WTC11 (cell line): Measurements from ENCODE around the gene GALNT18. TPM values are rescaled to one million over a fixed set of nuclear protein-coding genes. Genes with fewer than 3 reads are reported as not detected.

Experiments
- ATAC-seq: fragments of 200-7000 bp; cut with Tn5 transposase; 2 replicates; pipeline ENCODE4 v1.10.0; 2021; ENCODE audit warnings: mild to moderate bottlenecking, moderate library complexity
- CTCF ChIA-PET: fragments of 300-600 bp; sonication (Branson Sonifier 250); formaldehyde crosslinking; loops from one replicate; lab custom pipeline; 2021; ENCODE audit warnings: antibody characterized with exemption; lab: Charles Lee
- POLR2A ChIA-PET: fragments of 350-600 bp; sonication (Branson Sonifier 250); formaldehyde crosslinking; loops from one replicate; lab custom pipeline; 2021; ENCODE audit warnings: antibody characterized with exemption; lab: Charles Lee
- DNase-seq: peaks from one replicate; pipeline ENCODE4 v3.0.0; 2021; ENCODE audit warnings: low spot score
- H3K27ac Mint-ChIP-seq: 2 replicates; pipeline ENCODE4 v1.8.0; 2021; ENCODE audit warnings: mixed read lengths
- H3K27me3 Mint-ChIP-seq: 2 replicates; pipeline ENCODE4 v1.8.0; 2021; ENCODE audit warnings: low read depth, mild to moderate bottlenecking, moderate library complexity, mixed read lengths
- H3K36me3 Mint-ChIP-seq: 2 replicates; pipeline ENCODE4 v1.8.0; 2021; ENCODE audit warnings: mixed read lengths
- H3K4me1 Mint-ChIP-seq: 2 replicates; pipeline ENCODE4 v1.8.0; 2022; ENCODE audit warnings: mixed read lengths
- H3K4me3 Mint-ChIP-seq: 2 replicates; pipeline ENCODE4 v1.8.0; 2021; ENCODE audit warnings: mild to moderate bottlenecking, moderate library complexity, mixed read lengths
- H3K9me3 Mint-ChIP-seq: 2 replicates; pipeline ENCODE4 v1.8.0; 2021; ENCODE audit warnings: mixed read lengths
- AFF4 ChIP-seq: sonication (generic); formaldehyde crosslinking; IDR thresholded peaks from 2 replicates; pipeline ENCODE4 v1.8.1; 2023; ENCODE audit warnings: mild to moderate bottlenecking, missing genetic modification reagents, borderline replicate concordance
- ATF6 ChIP-seq: sonication (generic); formaldehyde crosslinking; IDR thresholded peaks from 2 replicates; pipeline ENCODE4 v1.8.1; 2023; ENCODE audit warnings: mild to moderate bottlenecking, missing genetic modification reagents
- ELF4 ChIP-seq: sonication (generic); formaldehyde crosslinking; IDR thresholded peaks from 2 replicates; pipeline ENCODE4 v1.8.1; 2022; ENCODE audit warnings: low read depth, mild to moderate bottlenecking, moderate library complexity, missing genetic modification reagents
- ETV6 ChIP-seq: sonication (generic); formaldehyde crosslinking; IDR thresholded peaks from 2 replicates; pipeline ENCODE4 v1.8.1; 2022; ENCODE audit warnings: mild to moderate bottlenecking, missing genetic modification reagents
- GABPB1 ChIP-seq: sonication (generic); formaldehyde crosslinking; IDR thresholded peaks from 2 replicates; pipeline ENCODE4 v1.8.1; 2023; ENCODE audit warnings: mild to moderate bottlenecking, missing genetic modification reagents
- NR3C1 ChIP-seq: sonication (generic); formaldehyde crosslinking; conservative IDR thresholded peaks from 2 replicates; pipeline ENCODE4 v1.8.1; 2023; ENCODE audit warnings: low read depth, mild to moderate bottlenecking, missing genetic modification reagents
- PRDM15 ChIP-seq: sonication (generic); formaldehyde crosslinking; IDR thresholded peaks from 2 replicates; pipeline ENCODE4 v1.8.0; 2022; ENCODE audit warnings: missing genetic modification reagents
- PREB ChIP-seq: sonication (generic); formaldehyde crosslinking; IDR thresholded peaks from 2 replicates; pipeline ENCODE4 v1.8.1; 2022; ENCODE audit warnings: mild to moderate bottlenecking, missing genetic modification reagents, moderate library complexity, borderline replicate concordance
- SP1 ChIP-seq: sonication (generic); formaldehyde crosslinking; conservative IDR thresholded peaks from 2 replicates; pipeline ENCODE4 v1.8.1; 2022; ENCODE audit warnings: missing genetic modification reagents
- ZNF219 ChIP-seq: sonication (generic); formaldehyde crosslinking; IDR thresholded peaks from 2 replicates; pipeline ENCODE4 v1.8.0; 2023; ENCODE audit warnings: missing genetic modification reagents, mild to moderate bottlenecking, borderline replicate concordance
- ZNF232 ChIP-seq: sonication (generic); formaldehyde crosslinking; IDR thresholded peaks from 2 replicates; pipeline ENCODE4 v1.8.0; 2022; ENCODE audit warnings: mild to moderate bottlenecking, missing genetic modification reagents
- ZNF671 ChIP-seq: fragments of 250-450 bp; sonication (Bioruptor Pico); IDR thresholded peaks from 2 replicates; pipeline ENCODE4 v1.8.0; 2021; ENCODE audit warnings: mild to moderate bottlenecking
- ZSCAN18 ChIP-seq: fragments of 250-450 bp; sonication (Bioruptor Pico); IDR thresholded peaks from 2 replicates; pipeline ENCODE4 v2.1.2; 2022; ENCODE audit warnings: mild to moderate bottlenecking, moderate library complexity
- total RNA-seq: library from RNA; stranded (reverse); gene quantifications from 3 replicates; pipeline ENCODE4 v1.2.3, GENCODE V29; 2021
- TF ChIP-seq, protein P1 (sequence below): sonication (generic); formaldehyde crosslinking; IDR thresholded peaks from 2 replicates; pipeline ENCODE4 v1.8.1; 2022; ENCODE audit warnings: low read depth, missing genetic modification reagents, borderline replicate concordance
- TF ChIP-seq, protein P2 (sequence below): fragments of 250-450 bp; sonication (Bioruptor Pico); conservative IDR thresholded peaks from 2 replicates; pipeline ENCODE4 v1.9.0; 2021; ENCODE audit warnings: mild to moderate bottlenecking
- TF ChIP-seq, protein P3 (sequence below): fragments of 250-450 bp; sonication (Bioruptor Pico); IDR thresholded peaks from 2 replicates; pipeline ENCODE4 v1.9.0; 2021; ENCODE audit warnings: mild to moderate bottlenecking

Gene GALNT18
- total RNA-seq, 1 experiment from 2014 or later = 5.0 TPM

- no peak for TF ChIP-seq NR3C1 (CRISPR knock-in tag)
- TF ChIP-seq GABPB1 (CRISPR knock-in tag) = no peak
- no peak for TF ChIP-seq ZNF232
- TF ChIP-seq AFF4 (CRISPR knock-in tag) = no peak
- TF ChIP-seq PRDM15 (CRISPR knock-in tag) = no peak
- TF ChIP-seq PREB (CRISPR knock-in tag) = no peak
Observed at GRCh38 chr11:11426226-11426952, 195.4 kb downstream of the GALNT18 start (continued).

DNA sequence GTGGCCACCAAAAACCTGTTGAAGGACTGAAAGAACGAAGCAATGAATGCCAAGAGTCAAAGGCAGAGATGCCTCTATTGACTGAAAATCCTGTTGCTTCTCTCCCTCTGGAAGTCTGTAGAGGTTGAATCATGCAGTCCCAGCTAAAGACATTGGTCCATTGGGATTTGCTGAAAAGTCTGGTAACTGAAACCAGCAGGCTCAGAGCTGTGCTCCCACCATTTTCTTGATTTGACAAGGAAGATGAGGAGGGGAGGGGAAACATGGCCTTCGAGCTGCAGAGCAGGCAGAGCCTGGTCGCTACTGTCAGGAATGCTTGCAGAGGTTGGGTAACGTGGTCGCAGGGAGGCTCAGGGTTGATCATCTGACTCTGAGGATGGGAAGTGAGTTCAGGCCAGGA, 196.0 kb downstream of the GALNT18 start:
- Mint-ChIP-seq H3K4me3 (no peak overlapping the region), H3K27me3 (no peaks in the 10 kb centered on the region), H3K27ac (no peak overlapping the region), H3K4me1 (peaks cover 21% of the 10 kb centered on the region), H3K36me3 (no peaks in the 10 kb centered on the region), H3K9me3 (no peaks in the 10 kb centered on the region)
- no peak for DNase-seq
- POLR2A ChIA-PET = no interaction called here
- no peak for ATAC-seq
- CTCF ChIA-PET = no interaction called here
- TF ChIP-seq ELF4 (CRISPR knock-in tag) = no peak
- TF ChIP-seq ZSCAN18 (CRISPR knock-in tag) = no peak
- no peak for TF ChIP-seq SP1
- no peak for TF ChIP-seq ZNF219 (CRISPR knock-in tag)
- TF ChIP-seq, protein P1, sequence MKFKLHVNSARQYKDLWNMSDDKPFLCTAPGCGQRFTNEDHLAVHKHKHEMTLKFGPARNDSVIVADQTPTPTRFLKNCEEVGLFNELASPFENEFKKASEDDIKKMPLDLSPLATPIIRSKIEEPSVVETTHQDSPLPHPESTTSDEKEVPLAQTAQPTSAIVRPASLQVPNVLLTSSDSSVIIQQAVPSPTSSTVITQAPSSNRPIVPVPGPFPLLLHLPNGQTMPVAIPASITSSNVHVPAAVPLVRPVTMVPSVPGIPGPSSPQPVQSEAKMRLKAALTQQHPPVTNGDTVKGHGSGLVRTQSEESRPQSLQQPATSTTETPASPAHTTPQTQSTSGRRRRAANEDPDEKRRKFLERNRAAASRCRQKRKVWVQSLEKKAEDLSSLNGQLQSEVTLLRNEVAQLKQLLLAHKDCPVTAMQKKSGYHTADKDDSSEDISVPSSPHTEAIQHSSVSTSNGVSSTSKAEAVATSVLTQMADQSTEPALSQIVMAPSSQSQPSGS = no peak
- TF ChIP-seq, protein P2, sequence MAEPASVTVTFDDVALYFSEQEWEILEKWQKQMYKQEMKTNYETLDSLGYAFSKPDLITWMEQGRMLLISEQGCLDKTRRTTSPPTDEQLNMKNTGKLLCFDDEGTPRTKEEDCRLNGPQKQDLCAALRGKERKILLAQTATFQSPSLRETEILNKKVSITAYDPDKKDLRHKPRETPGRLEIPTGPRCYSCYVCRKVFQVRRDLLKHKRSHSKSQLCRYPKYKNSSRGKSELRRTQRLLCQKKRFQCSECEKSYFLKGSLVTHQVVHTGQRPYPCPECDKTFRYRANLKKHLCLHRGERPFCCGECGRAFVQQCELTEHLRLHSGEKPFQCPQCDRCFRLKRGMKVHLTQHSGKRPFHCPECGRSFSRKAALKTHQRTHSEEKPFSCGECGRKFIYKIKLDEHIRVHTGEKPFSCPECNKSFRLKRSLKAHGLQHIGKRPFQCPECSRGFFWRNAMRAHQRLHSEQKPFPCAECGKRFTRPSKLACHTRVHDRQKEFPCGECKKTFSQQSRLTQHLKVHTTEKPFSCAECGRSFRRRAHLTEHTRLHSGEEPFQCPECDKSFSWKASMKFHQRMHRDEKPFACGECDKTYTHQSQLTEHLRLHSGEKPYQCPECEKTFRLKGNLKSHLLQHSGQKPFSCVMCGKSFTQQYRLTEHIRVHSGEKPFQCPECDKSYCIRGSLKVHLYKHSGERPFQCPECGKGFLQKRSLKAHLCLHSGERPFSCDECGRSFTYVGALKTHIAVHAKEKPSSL = no peak
- no peak for TF ChIP-seq ZNF671 (CRISPR knock-in tag)
- TF ChIP-seq, protein P3, sequence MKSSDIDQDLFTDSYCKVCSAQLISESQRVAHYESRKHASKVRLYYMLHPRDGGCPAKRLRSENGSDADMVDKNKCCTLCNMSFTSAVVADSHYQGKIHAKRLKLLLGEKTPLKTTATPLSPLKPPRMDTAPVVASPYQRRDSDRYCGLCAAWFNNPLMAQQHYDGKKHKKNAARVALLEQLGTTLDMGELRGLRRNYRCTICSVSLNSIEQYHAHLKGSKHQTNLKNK (CRISPR knock-in tag) = no peak
- no peak for TF ChIP-seq ETV6 (CRISPR knock-in tag)
- no peak for TF ChIP-seq ATF6 (CRISPR knock-in tag)
